ENCODE results near the gene RPL38. TPM values are rescaled to one million over a fixed set of nuclear protein-coding genes. Genes with fewer than 3 reads are reported as not detected.

RPL38 gene
- total and polyA plus RNA-seq, 12 donors: 661 to 2,186 (median 739) TPM

DNA sequence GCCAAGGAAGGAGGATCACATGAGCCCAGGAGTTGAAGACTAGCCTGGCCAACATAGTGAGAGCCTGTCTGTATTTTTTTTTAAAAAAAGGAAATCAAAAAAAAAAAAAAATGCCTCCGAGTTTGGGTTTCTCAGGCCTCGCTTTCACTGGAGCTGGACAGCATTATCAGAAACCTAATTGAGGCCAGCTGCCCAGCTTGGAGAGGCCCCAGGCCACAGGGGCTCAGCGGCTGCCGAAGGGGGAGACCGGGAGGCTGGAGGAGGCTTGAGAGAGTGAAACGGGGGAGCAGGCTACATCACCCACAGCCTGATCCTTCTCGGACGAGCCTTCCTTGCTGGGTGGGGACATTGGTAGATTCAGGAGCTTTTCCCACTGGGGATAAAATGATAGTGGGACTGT lies 15.0 kb downstream of the RPL38 start:
- Histone ChIP-seq H3K27ac (no peak overlapping the region), H3K27me3 (no peaks in the 10 kb centered on the region), H3K4me1 (peaks cover 4 to 44% (median 38%) of the 10 kb centered on the region in 9 donors), H3K4me3 (no peak overlapping the region), H3K36me3 (peaks cover 0 to 15% (median 1%) of the 10 kb centered on the region in 9 donors), H3K9me3 (no peaks in the 10 kb centered on the region)
- DNase-seq (no peak), ATAC-seq (no peak)
- TF ChIP-seq CTCF (IDR thresholded peaks at IDR 0.05): no peak
- WGBS, 2 donors: 65 to 70% methylated on average over 8 of the region's 8 CpGs
- intact Hi-C loops (cut with DNase I): loop anchor here in 8 of 10 donors (5.0 to 10.0 kb wide), 5 partner anchors 59 to 236 kb away; partner anchors contain the start of gene BTBD17 (in 1 of the 8)

DNA sequence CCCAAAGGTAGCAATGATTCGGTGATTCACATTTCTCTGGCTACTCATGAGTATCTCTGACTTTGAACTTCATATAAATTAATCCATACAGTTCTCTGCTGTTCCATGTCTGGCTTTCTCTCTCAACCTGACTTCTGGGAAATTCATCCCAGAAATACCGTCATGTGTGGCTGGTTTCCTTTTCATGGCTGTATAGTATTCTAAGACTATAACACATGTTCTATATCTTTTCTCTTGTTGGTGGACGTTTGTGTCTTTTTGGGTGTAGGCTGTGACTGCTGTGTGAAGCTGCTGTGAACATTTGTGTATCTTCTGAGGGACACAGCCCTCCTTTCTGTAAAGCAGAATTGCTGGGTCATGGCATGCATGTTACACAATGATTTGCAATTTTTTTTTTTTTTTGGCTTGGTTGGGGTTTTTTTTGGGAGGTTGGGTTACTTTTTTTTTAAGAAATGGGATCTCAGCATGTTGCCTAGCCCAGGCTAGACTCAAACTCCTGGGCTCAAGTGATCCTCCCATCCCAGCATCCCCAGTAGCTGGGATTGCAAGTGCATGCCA lies 16.2 kb downstream of the RPL38 start:
- 88 to 89% methylated on average over 3 of the region's 3 CpGs for WGBS, 2 donors
- Histone ChIP-seq H3K4me3 (no peak overlapping the region), H3K36me3 (peaks cover 0 to 27% (median 4%) of the 10 kb centered on the region in 9 donors), H3K27me3 (no peaks in the 10 kb centered on the region), H3K9me3 (no peaks in the 10 kb centered on the region), H3K4me1 (peaks cover 0 to 32% (median 26%) of the 10 kb centered on the region in 9 donors), H3K27ac (no peak overlapping the region)
- TF ChIP-seq CTCF (IDR thresholded peaks at IDR 0.05): no peak
- DNase-seq: no peak
- ATAC-seq: no peak
- intact Hi-C loops (cut with DNase I): loop anchor here in 8 of 10 donors (5.0 to 10.0 kb wide), 5 partner anchors 58 to 235 kb away; partner anchors contain the start of gene BTBD17 (in 1 of the 8)

- Histone ChIP-seq H3K27me3 (no peaks in the 10 kb centered on the region), H3K36me3 (peaks cover 0 to 31% (median 4%) of the 10 kb centered on the region in 9 donors), H3K4me3 (no peak overlapping the region), H3K4me1 (peaks cover 0 to 29% (median 22%) of the 10 kb centered on the region in 9 donors), H3K9me3 (no peaks in the 10 kb centered on the region), H3K27ac (no peak overlapping the region)
- WGBS, 2 donors: 88 to 95% methylated on average over 2 of the region's 2 CpGs
- ATAC-seq (no peak), DNase-seq (no peak)
- no peak for TF ChIP-seq CTCF (IDR thresholded peaks at IDR 0.05)
- intact Hi-C loops (cut with DNase I): no loop called here
Observed at GRCh38 chr17:74220219-74220618, 16.7 kb downstream of the RPL38 start.

GRCh38 chr17:74220946-74221818 lies 17.7 kb downstream of the RPL38 start:
- no peaks in the 10 kb centered on the region for H3K9me3 ChIP-seq
- peaks cover 0 to 25% (median 14%) of the 10 kb centered on the region in 9 donors for H3K4me1 ChIP-seq
- H3K36me3 ChIP-seq: peaks cover 0 to 37% (median 4%) of the 10 kb centered on the region in 9 donors
- intact Hi-C loops (cut with DNase I): no loop called here
- DNase-seq (no peak), ATAC-seq (no peak)
- 95% methylated on average over 16 of the region's 16 CpGs for WGBS, 2 donors
- no peaks in the 10 kb centered on the region for H3K27me3 ChIP-seq
- H3K27ac ChIP-seq: no peak overlapping the region
- TF ChIP-seq CTCF (IDR thresholded peaks at IDR 0.05): no peak
- H3K4me3 ChIP-seq: no peak overlapping the region

Data from heart right ventricle (tissue), 16 donors.